Neural crest cell (in vitro differentiated cells): ENCODE data around the gene JAML. TPM values are rescaled to one million over a fixed set of nuclear protein-coding genes. Genes with fewer than 3 reads are reported as not detected.
"Not testable (repeated sequence)": the region's sequence is repeated elsewhere in the genome, so short reads cannot be mapped to it uniquely, and the experiment has no call there.

Source experiments
- DNase-seq: peaks from one replicate; pipeline ENCODE4 v3.0.0; 2021; ENCODE audit warnings: low read depth, mixed read lengths, low spot score
- H3K27ac Mint-ChIP-seq: one replicate; pipeline ENCODE4 v1.8.0; 2021; ENCODE audit warnings: mild to moderate bottlenecking, mixed read lengths; ENCODE audit not compliant: unreplicated experiment
- H3K27me3 Mint-ChIP-seq: 2 replicates; pipeline ENCODE4 v1.8.0; 2021; ENCODE audit warnings: low read depth, mild to moderate bottlenecking, mixed read lengths
- H3K36me3 Mint-ChIP-seq: 2 replicates; pipeline ENCODE4 v1.8.0; 2021; ENCODE audit warnings: low read depth, mild to moderate bottlenecking, mixed read lengths
- H3K4me1 Mint-ChIP-seq: 2 replicates; pipeline ENCODE4 v1.8.0; 2021; ENCODE audit warnings: mixed read lengths
- H3K4me3 Mint-ChIP-seq: one replicate; pipeline ENCODE4 v1.8.0; 2021; ENCODE audit warnings: mild to moderate bottlenecking, mixed read lengths
- H3K9me3 Mint-ChIP-seq: 2 replicates; pipeline ENCODE4 v1.8.0; 2021; ENCODE audit warnings: mixed read lengths
- total RNA-seq: library from RNA; stranded (reverse); gene quantifications from 2 replicates; pipeline ENCODE4 v1.2.1, GENCODE V29; 2021
- TF ChIP-seq, protein P1 (sequence below): fragments of 200-600 bp; sonication (generic); conservative IDR thresholded peaks from 2 replicates; pipeline ENCODE4 v1.5.0; 2021; ENCODE audit warnings: antibody characterized with exemption, mild to moderate bottlenecking

Gene JAML
- total RNA-seq, 1 donor from 2014 or later, result not detected

GRCh38 chr11:118200497-118200896 is 24.3 kb downstream of the JAML start:
- Mint-ChIP-seq H3K27ac (no peak overlapping the region), H3K4me3 (no peak overlapping the region), H3K27me3 (peaks cover 10% of the 10 kb centered on the region), H3K9me3 (no peaks in the 10 kb centered on the region), H3K4me1 (peaks cover 2% of the 10 kb centered on the region), H3K36me3 (no peaks in the 10 kb centered on the region)
- DNase-seq, result no peak
- TF ChIP-seq, protein P1, sequence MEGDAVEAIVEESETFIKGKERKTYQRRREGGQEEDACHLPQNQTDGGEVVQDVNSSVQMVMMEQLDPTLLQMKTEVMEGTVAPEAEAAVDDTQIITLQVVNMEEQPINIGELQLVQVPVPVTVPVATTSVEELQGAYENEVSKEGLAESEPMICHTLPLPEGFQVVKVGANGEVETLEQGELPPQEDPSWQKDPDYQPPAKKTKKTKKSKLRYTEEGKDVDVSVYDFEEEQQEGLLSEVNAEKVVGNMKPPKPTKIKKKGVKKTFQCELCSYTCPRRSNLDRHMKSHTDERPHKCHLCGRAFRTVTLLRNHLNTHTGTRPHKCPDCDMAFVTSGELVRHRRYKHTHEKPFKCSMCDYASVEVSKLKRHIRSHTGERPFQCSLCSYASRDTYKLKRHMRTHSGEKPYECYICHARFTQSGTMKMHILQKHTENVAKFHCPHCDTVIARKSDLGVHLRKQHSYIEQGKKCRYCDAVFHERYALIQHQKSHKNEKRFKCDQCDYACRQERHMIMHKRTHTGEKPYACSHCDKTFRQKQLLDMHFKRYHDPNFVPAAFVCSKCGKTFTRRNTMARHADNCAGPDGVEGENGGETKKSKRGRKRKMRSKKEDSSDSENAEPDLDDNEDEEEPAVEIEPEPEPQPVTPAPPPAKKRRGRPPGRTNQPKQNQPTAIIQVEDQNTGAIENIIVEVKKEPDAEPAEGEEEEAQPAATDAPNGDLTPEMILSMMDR, result no peak

GRCh38 chr11:118199135-118199534 is 25.7 kb downstream of the JAML start:
- no peaks in the 10 kb centered on the region for H3K9me3 Mint-ChIP-seq
- TF ChIP-seq, protein P1, result no peak
- peaks cover 6% of the 10 kb centered on the region for H3K27me3 Mint-ChIP-seq
- H3K36me3 Mint-ChIP-seq, result no peaks in the 10 kb centered on the region
- no peak for DNase-seq
- H3K4me1 Mint-ChIP-seq, result peaks cover 9% of the 10 kb centered on the region
- no peak overlapping the region for H3K27ac Mint-ChIP-seq
- H3K4me3 Mint-ChIP-seq, result no peak overlapping the region

DNA sequence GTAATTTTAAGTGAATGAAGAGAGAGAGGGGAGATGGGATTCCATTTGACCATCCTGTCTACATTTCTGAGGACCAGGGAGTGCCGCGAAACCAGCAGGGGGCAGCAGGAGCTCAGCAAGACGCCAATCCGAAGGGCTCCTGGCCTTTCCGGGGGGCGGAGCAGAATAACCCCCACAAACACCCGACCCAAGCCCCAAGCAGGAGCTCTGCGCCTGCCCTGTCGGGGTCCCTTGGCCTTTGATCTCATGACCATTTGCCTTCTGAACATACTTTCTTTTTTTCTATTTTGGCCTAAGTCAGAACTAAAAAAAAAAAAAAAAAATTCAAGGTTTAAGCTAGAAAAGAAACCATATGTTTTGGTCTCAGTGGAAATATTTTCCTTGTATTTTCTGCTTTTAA is 26.4 kb downstream of the JAML start:
- Mint-ChIP-seq H3K27me3 (peaks cover 6% of the 10 kb centered on the region), H3K4me3 (no peak overlapping the region), H3K4me1 (peaks cover 9% of the 10 kb centered on the region), H3K36me3 (no peaks in the 10 kb centered on the region), H3K27ac (no peak overlapping the region), H3K9me3 (no peaks in the 10 kb centered on the region)
- DNase-seq, result peak; percentile 78
- TF ChIP-seq, protein P1, result peak; percentile 92

DNA sequence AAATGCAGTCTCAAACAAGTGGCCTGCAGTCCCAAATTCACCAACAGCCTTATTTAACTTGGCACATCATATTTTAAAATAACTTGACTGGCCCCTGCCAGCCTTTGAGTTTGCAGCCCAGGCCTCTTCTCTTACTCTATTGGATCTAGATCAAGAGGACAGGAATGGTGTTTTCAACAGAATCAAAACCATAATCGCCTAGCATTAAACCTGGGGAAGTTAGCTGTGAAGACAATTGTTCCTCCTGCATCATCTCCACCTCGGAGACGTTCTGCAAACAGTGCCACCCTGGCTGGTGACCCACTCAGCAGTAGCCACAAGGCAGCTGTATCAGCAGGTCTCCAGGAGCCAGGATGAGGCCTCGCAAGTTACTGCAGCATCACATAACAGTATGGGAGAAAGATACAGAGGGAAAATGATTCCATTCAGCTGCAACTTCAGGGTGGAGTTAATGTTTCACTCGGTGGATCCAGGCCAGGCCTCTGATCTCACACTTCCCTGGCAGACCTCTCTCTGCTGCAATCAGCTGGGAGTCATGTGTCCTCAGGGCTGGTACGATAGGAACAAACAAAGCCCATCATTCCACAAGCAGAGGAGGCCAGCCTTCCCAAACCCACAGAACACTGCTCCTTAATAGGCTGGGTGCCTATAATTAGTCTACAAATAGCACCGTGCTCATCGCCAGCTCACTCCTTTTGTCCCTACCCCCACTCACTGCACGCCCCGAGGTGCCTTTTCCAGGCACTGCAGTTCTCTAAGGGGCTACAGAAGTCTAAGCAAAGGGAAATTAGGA is 29.8 kb downstream of the JAML start:
- peaks cover 9% of the 10 kb centered on the region for H3K4me1 Mint-ChIP-seq
- no peak overlapping the region for H3K4me3 Mint-ChIP-seq
- no peak overlapping the region for H3K27ac Mint-ChIP-seq
- DNase-seq, result no peak
- H3K27me3 Mint-ChIP-seq, result peaks cover 13% of the 10 kb centered on the region
- TF ChIP-seq, protein P1, result no peak
- H3K36me3 Mint-ChIP-seq, result no peaks in the 10 kb centered on the region
- peaks cover 2% of the 10 kb centered on the region for H3K9me3 Mint-ChIP-seq

DNA sequence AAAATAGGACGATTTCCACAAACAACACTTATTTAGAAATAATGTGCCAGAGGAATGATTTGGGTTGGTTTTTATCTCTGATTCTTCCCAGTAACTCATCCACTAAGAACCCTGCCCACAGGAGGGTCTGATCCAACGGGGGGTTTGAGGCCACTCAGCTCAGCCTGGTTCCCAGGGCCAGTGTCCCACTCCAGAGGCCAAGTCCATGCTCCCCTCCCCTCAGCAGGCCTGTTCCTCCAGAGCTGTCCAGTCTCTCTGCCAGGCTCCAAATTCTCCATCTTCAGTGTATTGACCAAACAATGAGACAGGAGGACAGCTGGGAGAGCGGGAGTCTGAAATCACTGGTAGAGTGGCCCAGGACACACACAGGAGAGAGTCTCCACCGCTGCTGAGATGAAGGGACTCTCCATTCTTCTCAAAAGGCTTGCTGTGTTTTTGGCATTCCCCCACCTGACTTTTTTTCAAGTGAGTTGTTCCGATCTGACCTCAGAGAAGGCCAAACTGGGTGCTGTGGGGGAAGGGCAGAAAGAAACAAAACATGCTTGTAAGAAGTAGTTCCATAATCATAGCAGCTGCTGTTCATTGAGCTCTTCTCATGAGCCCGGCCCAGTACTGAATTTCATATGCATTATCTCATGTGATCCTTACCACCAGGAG is 30.8 kb downstream of the JAML start:
- H3K4me1 Mint-ChIP-seq, result peaks cover 9% of the 10 kb centered on the region
- no peak overlapping the region for H3K4me3 Mint-ChIP-seq
- H3K9me3 Mint-ChIP-seq, result peaks cover 2% of the 10 kb centered on the region
- TF ChIP-seq, protein P1, result no peak
- no peaks in the 10 kb centered on the region for H3K36me3 Mint-ChIP-seq
- peaks cover 22% of the 10 kb centered on the region for H3K27me3 Mint-ChIP-seq
- H3K27ac Mint-ChIP-seq, result no peak overlapping the region
- no peak for DNase-seq

DNA sequence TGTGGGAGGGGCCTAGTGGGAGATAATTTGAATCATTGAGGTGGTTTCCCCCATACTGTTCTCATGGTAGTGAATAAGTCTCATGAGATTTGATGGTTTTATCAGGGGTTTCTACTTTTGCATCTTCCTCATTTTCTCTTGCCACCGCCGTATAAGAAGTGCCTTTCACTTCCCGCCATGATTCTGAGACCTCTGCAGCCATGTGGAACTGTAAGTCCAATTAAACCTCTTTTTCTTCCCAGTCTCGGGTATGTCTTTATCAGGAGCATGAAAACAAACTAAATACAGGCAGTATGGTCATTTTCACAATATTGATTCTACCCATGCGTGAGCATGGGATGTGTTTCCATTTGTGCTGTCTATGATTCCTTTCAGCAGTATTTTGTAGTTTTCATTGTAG is 32.0 kb downstream of the JAML start:
- not testable (repeated sequence) for H3K4me1 Mint-ChIP-seq, H3K36me3 Mint-ChIP-seq, H3K9me3 Mint-ChIP-seq, H3K27ac Mint-ChIP-seq, DNase-seq, H3K4me3 Mint-ChIP-seq
- H3K27me3 Mint-ChIP-seq, result peaks cover 30% of the 10 kb centered on the region

GRCh38 chr11:118190942-118191506 is 33.8 kb downstream of the JAML start:
- peaks cover 40% of the 10 kb centered on the region for H3K27me3 Mint-ChIP-seq
- not testable (repeated sequence) for DNase-seq, H3K4me3 Mint-ChIP-seq, H3K27ac Mint-ChIP-seq, H3K36me3 Mint-ChIP-seq, H3K9me3 Mint-ChIP-seq, H3K4me1 Mint-ChIP-seq
